Gastroesophageal sphincter (tissue), 3 donors: Measurements from ENCODE around the gene CD47.

Experiments
- CTCF ChIP-seq, 4 experiments: fragments of 200-600 bp in 2 of 4; fragments of 450-650 bp in 2 of 4; sonication (generic) in 1 of 4; IDR thresholded peaks; one replicate each; pipeline ENCODE4 v1.5.1; 2017 to 2019; ENCODE audit warnings: antibody characterized with exemption in 4 of 4, mild to moderate bottlenecking in 2 of 4, moderate library complexity in 2 of 4
- POLR2A ChIP-seq, 2 donors: fragments of 450-650 bp; IDR thresholded peaks; one replicate each; pipeline ENCODE4 v1.6.1; 2017; ENCODE audit warnings: antibody characterized with exemption in 2 of 2, mild to moderate bottlenecking in 2 of 2, moderate library complexity in 1 of 2

- TF ChIP-seq POLR2A (IDR thresholded peaks at IDR 0.05), result no peak
- no peak for TF ChIP-seq CTCF (IDR thresholded peaks at IDR 0.05)
Observed at GRCh38 chr3:108119398-108120104, 28.7 kb upstream of the CD47 start.
